Stimulated activated CD4-positive, alpha-beta T cell treated with anti-CD3 and anti-CD28 coated beads, Interleukin-15, amount 100 ng/mL, for 24 hours (primary cell): Measurements from ENCODE around the gene WNK2.

Experiments
- DNase-seq: peaks from one replicate; pipeline ENCODE4 v3.0.0-alpha.2; 2020

The WNK2 gene

DNA sequence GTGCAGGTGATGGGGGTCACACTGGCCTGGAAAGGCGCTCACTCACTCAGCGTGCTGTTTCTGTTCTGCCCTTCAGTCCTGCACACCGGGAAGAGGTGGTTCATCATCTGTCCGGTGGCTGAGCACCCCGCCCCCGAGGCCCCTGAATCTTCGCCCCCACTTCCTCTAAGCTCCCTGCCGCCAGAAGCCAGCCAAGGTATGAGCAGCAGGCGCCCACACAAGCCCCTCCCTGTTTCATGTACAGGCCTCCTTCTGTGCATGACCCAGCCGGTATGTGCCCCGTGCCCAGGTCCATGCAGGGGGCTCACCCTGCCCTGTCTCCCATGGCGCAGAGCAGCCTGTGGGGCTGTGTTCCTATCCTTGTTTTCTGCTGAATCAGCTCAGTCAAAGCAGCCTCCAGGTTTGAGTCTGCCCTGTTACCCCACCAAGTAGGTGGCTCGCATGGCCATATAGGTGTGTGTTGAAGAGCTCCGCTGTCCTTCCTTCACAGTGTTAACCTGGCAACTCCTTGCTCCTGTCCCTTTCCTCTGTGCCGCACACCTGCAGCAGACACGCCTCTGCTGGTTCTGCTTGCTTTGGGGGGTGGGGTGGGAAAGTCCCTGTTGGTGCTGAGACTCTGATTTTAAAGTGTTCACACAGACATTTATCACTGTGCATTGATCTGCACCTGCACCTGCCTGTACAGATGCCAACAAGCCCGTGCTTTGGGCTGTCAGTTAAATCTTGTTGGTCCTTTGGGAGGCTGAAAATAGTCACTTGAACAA is 84.8 kb downstream of the WNK2 start:
- peak; percentile 44 for DNase-seq

DNA sequence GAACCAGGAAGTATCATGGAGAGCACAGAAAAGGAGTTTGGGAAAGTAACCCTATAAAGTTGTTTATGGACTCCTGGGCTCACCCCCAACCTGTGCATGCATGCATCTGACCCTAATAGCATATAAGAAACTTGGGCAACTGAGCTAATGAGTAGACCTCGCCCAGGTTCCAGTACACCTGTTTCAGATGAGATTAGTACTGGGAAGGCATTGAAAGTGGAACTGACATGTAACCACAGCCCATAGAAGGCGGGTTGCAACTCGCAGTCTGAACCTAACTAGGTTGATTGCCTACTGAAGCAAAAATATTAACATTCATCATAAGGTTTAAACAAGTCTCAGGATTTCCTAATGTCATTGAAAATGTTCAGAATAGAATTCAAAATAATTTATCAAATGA is 87.0 kb downstream of the WNK2 start:
- no peak for DNase-seq

DNA sequence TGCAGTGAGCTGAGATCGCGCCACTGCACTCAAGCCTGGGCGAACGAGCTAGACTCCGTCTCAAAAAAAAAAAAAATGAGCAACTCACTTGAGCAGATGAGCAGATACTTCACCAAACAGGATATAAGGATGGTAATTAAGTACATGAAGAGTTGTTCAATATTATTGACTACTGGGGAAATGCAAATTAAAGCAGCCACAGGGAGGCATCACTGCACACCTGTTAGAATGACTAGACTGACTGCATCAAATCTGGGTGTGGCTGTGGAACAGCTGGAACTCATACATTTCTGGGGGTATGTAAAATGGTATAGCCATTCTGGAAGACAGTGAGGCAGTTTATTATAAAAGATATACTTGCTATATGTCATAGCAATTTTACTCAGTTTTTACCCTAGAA is 93.0 kb downstream of the WNK2 start:
- DNase-seq = no peak

DNA sequence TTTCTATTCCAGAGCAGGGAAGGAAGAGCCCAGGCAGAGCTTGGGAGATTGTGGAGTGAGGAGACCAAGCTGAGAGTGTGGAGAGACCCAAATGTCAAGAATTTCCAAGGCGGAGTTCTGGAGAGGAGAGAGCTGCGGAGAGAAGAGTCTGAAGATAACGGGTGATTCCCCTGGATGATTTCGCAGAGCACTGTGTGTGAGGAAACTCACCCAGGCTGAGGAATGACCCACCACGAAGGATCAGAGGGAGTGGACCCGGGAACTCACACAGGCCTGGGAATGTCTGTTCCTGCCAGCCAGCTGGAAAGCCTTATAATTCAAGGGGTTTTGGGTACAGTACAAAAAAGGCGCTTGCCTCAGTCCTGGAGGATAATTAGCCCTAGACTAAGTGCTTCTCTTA is 94.2 kb downstream of the WNK2 start:
- no peak for DNase-seq

DNA sequence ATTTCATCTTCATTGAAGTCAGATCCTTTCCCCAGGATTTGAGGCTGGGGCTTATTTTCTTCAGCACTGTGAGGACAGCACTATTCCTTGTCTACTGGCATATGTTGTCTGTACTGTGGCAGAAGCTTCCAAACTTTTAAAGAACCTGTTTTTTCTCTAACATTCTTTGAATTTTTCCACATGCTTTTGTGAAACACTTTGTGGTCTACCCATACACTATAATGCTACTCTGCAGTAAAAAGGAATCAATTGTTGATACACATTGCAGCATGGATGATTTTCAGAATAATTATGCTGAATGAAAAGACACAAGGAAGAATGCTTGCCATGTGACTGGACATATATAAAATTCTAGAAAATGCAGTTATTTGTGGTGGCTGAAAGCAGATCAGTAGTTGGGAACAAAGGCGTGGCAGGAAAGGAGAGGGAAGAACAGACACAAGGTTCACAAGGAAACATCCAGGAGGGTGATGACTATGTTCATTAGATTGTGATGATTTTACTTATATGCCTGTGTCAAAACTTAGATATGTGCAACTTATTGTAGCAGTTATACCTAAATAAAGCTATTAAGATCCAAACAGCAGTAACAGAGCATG is 96.8 kb downstream of the WNK2 start:
- DNase-seq = no peak

DNA sequence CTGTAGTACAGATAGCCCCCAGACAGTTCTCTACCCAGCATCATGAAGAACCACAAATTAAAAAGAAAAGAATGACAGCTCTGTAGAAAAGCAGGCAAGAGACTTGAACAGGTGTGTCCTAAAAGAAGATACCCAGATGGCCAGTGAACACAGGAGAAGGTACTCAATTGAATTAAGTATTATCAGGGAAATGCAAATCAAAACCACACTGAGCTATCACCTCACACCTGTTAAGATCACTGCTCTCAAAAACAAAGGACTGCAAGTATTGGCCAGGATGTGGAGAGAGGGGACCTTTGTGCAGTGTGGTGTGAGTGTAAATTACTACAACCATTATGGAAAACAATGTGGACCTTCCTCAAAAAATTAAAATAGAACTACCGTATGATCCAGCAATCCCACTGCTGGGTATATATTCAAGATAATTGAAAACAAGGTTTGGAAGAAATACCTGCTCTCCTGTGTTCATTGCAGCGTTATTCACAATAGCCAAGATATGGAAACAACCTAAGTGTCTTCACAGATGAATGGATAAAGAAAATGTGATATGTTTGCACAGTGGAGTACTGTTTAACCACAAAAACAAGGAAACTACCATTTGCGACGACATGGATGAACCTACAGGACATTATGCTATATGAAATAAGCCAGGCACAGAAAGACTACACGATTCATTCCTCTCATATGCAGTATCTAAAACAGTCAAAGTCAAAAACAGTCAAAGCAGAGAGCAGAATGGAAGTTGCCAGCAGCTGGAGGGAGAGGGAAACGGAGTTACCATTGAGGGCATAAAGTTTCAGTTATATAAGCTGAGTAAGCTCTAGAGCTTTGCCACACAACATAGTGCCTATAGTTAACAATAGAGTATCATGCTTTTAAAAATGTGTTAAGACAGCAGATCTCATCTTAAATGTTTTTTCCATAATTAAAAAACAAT is 102.6 kb downstream of the WNK2 start:
- no peak for DNase-seq

DNA sequence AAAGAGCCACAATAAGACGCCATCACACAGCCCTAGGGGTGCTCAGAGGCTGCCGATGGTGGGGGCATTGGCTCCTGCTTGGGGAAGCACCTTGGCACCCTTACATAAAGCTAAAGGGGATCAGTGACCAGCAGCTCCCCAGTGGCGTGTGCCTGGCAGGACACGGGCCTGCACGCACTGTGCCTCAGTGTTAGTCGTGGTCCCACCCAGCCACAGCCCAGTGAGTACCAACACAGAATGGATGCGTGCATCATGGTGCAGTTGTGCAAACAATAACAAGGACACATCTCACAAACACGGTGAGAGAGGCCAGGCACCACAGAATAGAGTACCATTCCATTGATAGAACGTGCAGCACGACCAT is 103.2 kb downstream of the WNK2 start:
- no peak for DNase-seq

DNA sequence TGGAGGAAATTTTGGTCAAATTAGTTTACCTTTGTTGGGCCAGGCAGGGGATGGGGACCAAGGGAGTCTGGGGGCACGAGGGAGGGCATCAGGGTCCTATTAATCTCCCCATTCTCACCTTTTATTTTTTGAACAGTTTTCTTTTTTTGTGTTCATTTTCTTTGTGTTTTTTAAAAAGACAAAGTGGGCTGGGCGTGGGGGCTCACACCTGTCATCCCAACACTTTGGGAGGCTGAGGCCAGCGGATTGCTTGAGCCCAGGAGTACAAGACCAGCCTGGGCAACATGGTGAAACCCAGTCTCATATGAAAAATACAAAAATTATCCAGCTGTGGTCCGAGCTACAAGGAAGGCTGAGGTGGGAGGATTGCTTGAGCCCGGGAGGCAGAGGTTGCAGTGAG is 103.7 kb downstream of the WNK2 start:
- DNase-seq = no peak

DNA sequence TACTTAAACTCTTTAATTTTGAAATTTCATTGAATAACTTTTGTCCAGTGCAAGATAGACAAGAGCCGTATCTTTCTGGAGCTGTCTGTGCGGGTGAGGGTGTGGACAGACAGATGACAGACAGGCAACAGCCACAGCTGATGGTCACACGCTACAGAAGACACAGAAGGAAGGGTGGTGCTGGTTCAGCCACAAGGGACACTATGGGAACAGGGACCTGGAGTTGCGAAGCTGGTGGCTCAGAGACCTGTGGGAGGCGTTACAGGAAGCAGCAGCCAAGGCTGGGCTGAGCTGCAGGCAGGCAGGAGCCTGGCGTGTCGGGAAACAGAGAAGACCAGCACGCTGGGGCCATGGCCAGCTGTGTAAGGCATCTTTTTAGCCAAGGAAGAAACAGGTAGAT is 104.4 kb downstream of the WNK2 start:
- no peak for DNase-seq

DNA sequence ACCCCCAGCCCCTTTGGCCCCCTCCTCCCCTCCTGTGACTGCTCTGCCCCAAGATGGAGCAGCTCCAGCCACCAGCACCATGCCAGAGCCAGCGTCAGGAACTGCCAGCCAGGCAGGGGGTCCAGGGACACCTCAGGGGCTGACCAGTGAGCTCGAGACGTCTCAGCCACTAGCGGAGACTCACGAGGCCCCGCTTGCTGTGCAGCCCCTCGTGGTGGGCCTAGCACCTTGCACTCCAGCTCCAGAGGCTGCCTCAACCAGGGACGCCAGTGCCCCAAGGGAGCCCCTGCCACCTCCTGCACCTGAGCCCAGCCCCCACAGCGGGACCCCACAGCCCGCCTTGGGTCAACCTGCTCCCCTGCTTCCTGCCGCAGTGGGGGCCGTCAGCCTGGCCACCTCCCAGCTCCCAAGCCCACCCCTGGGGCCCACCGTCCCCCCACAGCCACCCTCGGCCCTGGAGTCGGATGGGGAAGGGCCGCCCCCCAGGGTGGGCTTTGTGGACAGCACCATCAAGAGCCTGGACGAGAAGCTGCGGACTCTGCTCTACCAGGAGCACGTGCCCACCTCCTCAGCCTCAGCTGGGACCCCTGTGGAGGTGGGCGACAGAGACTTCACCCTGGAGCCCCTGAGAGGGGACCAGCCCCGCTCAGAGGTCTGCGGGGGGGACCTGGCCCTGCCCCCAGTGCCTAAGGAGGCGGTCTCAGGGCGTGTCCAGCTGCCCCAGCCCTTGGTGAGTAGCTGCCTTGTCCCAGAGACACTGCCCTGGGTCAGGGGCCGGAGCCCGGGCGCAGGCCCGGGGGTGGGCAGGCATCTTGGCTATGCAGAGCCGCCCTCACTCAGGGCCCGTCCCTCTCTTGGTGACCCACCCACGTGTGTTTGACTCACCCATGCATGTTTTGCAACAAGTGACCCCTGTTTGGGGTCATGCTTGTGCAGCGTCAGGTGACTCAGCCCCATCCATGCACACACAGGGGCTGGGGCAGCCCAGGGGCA is 105.2 kb downstream of the WNK2 start:
- DNase-seq = no peak

DNA sequence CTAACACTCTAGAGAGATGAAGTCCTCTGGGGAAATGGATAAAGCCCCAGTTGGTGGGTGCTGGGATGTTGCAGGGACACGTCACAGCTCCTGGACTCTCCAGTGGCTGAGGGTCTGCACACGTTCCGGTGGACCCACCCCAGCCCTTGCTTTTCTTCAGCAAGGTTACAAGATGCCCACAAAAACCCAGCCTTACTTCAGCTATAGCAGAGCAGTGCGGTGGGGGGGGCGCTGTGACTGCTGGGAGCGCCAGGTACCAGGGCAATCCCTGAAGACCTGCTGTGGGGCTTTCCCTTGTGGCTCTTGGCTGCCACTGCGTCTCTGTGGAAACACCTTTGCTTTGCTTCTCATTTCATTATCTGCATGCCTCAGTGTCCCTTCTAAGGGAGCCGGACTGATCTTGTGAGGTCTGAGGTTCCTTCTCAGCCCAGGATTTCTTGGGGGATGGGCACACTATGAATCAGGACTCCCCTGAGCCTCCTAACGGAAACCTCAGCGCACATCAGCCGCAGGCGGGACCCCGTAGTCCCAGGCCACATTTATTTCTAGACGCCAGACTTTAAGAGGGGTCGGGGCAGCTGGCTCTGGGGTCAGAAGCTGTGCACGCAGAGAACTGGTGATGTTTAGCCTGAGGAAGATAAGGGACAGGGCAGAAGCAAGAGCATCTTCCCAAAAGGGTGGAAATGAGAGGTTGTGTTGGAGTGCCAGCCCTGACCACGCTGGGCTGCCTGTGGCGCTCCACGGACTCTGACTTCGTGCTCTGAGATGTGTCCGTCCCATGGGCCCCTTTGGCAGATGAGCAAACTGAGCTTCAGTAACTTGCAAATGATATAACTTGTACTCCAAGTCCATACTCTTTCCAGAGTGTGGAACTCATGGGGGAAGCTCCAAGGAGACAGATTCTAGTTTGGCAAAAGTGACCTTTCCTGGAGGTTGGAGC is 106.8 kb downstream of the WNK2 start:
- no peak for DNase-seq

DNA sequence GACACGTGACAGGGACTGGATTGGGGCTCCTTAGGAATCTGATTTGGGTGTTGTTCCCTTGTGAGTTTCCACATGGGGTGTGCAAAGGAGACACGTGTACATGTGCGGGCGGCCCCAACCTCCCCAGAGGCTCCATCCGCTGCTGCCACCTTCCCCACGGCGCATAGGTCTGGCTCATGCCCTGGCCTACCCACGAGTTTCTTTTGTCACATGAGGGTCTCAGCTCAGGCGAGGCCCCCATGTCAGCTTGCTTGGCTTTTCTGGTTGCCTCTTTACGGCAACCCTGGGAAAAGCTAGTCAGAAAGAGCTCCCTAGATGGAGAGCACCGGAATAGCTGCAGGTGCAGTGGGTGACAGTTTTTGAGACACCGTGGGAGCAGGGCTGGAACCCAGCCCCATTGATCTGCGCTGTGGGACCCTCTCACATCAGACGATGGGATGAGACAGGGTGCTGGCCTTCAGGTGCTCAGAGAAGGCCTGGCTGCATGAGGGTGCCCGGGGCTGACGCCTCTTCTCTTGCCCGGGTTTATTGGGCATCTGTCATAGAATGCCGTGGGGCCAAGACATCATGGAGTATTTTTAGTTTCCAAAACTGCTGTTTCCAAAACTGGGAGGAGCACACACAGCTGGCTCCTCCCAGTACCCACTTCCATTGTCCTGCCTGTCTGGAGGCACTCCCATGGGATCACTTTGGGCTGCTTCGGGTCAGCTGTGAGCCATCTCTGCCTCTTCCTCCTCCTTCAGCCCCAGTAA is 107.8 kb downstream of the WNK2 start:
- no peak for DNase-seq

DNA sequence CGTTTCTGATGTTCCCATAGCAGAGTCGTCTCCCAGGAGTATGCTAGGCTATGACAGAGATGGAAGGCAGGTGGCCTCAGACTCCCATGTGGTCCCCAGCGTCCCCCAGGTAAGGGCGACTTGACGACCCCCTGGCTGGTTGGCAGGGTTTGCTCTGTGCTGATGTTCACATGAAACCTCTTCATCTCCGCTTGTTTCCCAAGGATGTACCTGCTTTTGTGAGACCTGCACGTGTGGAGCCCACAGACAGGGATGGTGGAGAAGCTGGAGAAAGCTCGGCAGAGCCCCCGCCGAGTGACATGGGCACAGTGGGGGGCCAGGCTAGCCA is 108.3 kb downstream of the WNK2 start:
- no peak for DNase-seq

DNA sequence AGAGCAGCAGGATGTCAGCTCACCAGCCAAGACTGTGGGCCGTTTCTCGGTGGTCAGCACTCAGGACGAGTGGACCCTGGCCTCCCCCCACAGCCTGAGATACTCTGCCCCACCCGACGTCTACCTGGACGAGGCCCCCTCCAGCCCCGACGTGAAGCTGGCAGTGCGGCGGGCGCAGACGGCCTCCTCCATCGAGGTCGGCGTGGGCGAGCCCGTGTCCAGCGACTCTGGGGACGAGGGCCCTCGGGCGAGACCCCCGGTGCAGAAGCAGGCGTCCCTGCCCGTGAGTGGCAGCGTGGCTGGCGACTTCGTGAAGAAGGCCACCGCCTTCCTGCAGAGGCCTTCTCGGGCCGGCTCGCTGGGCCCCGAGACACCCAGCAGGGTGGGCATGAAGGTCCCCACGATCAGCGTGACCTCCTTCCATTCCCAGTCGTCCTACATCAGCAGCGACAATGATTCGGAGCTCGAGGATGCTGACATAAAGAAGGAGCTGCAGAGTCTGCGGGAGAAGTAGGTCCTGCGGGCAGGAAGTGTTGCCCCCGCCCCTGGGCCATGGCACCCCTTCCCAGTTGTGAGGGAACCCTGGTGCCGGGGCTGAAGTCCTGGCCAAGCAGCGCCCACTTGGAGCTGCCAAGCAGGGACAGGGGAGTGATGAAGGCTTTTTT is 108.9 kb downstream of the WNK2 start:
- no peak for DNase-seq

DNA sequence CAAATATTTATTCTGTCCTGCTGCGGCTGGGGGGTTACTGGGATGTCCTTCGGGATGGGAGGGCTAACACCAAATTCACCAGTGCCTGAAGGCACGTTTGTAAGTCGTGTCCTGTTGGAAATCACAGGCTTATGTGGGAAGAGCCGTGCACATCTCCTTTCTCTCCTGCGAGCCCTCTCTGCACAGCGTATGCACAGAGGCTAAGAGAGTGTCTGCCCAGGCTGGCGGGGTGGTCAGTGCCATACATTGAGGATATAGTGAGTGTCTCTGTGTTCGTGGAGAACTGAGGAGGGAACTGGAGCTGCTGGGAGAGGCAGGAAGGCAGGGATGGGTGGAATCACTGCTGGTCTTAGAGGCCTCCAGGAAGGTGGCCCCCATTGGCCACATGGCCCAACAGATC is 110.1 kb downstream of the WNK2 start:
- no peak for DNase-seq

DNA sequence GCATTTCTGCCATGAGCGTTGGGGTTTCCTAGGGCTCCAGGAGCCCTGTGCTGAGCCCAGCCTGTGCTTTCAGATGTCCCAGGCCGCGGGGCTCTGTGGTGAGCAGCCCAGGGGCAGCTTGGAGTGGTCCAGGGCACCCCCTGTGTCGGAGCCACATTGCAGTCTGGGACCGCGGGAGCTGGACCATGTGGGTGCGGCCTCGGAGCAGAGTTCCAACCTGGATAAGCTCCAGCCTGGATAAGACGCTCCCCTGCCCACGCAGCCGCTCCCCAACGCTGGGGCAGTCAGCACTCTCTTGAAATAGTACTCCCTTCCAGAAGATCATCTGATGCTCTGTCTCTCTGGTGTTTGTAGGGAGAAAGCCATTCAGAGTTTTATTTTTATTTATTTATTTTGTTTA is 111.1 kb downstream of the WNK2 start:
- DNase-seq = no peak

DNA sequence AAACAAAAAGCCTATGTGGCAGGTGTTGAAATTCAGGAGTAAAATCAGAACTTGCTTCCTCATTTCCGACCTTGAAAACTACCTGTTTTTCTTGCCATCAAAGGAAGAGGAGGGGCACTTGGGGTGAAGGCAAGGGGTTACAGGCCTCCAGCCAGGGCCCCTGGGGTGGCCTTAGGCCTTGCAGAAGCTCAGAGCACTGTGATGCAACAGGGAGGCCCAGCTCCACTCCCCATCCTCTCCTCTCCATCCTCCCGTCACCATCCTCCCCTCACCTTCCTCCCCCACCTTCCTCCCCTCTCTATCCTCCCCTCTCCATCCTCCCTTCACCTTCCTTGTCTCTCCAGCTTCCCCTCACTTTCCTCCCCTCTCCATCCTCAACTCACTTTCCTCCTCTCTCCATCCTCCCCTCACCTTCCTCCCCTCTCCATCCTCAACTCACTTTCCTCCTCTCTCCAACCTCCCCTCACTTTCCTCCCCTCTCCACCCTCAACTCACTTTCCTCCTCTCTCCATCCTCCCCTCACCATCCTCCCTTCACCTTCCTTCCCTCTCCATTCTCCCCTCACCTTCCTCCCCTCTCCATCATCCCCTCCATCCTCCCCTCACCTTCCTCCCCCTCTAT is 111.6 kb downstream of the WNK2 start:
- DNase-seq = no peak

DNA sequence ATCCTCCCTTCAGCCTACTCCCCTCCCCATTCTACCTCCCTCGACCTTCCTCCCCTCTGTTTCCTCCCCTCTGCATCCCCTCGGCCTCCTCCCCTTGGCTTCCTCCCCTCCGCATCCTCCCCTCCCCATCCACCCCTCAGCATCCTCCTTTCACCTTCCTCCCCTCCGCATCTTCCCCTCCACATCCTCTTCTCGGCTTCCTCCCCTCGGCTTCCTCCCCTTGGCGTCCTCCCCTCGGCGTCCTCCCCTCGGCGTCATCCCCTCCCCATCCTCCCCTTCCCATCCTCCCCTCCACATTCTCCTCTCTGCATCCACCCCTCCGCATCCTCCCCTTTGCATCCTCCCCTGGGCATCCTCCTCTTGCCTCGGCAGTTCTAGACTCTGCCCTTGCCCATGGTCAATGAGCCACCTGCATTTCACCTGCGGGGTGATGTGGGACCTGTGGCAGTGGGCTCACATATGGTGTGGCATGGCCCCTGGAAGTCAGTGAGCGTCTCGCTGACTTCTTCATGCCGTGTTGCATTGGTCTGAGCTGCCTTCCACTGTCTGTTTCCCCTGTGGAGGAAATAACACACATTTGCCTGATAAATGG is 113.0 kb downstream of the WNK2 start:
- DNase-seq = no peak
